Colonic mucosa (tissue), 4 donors: Measurements from ENCODE around the gene ZNF74. TPM values are rescaled to one million over a fixed set of nuclear protein-coding genes. Genes with fewer than 3 reads are reported as not detected.
"Not testable (repeated sequence)": the region's sequence is repeated elsewhere in the genome, so short reads cannot be mapped to it uniquely, and the experiment has no call there.

Experiments used
- DNase-seq: peaks from one replicate; pipeline ENCODE4 v3.0.0-alpha.2; 2020
- H3K27ac ChIP-seq: fragments of 200-600 bp; one replicate; pipeline ENCODE4 v1.8.0; 2021
- H3K27me3 ChIP-seq: fragments of 200-600 bp; one replicate; pipeline ENCODE4 v1.8.0; 2021
- H3K36me3 ChIP-seq: fragments of 200-600 bp; one replicate; pipeline ENCODE4 v1.8.0; 2021
- H3K4me1 ChIP-seq: fragments of 200-600 bp; one replicate; pipeline ENCODE4 v1.8.0; 2021; ENCODE audit warnings: mild to moderate bottlenecking
- H3K4me3 ChIP-seq: fragments of 200-600 bp; one replicate; pipeline ENCODE4 v1.8.0; 2021
- H3K9ac ChIP-seq, 2 donors: one replicate each; pipeline ENCODE4 v1.7.0; 2013; ENCODE audit warnings: control low read depth in 2 of 2, low read depth in 2 of 2, low read length in 2 of 2
- H3K9me3 ChIP-seq: fragments of 200-600 bp; one replicate; pipeline ENCODE4 v1.8.0; 2021
- intact Hi-C: fragments of 100-400 bp; cut with DNase I; formaldehyde crosslinking; loops from one replicate; pipeline ENCODE4 v1.14.1; 2022
- total RNA-seq, 2 donors: library from RNA; stranded (reverse); fragmentation: NEBNext Ultra II Directional in 1 of 2; extraction: Animal tissue kit (Norgen Biotek cat#: 25700) in 1 of 2; gene quantifications; one replicate each; pipeline ENCODE4 v1.2.1, GENCODE V29; 2021
- donor health status: healthy.
- donor health status: DM: no; HTN: no; CAD: no.
- donor health status: DM: no; HTN: no; CAD: no.

ZNF74 gene
- total RNA-seq, 2 donors from 2014 or later = 6.2 to 7.8 TPM

DNA sequence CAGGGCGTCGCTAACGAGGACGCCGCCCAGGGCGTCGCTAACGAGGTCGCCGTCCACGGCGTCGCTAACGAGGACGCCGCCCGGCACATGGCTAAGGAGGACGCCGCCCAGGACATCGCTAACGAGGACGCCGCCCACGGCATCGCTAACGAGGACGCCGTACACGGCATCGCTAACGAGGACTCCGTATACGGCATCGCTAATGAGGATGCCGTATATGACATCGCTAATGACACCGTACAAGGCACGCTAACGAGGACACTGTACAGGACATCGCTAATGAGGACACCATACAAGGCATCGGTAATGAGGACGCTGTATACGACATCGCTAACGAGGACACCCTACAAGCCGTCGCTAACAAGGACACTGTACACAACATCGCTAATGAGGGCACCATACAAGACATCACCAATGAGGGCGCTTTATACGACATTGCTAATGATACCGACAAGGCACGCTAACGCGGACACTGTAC lies 32.2 kb upstream of the ZNF74 start:
- H3K36me3 ChIP-seq, DNase-seq: not testable (repeated sequence)

DNA sequence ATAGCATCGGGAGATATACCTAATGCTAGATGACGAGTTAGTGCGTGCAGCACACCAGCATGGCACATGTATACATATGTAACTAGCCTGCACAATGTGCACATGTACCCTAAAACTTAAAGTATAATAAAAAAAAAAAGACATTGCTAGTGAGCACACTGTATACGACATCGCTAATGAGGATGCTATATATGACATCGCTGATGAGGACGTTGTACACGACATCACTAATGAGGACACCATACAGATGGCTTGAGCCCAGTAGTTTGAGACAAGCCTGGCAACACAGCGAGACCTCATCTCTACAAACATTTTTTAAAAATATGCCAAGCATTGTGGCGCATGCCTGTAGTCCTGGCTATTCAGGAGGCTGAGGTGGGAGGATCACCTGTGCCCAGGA lies 31.5 kb upstream of the ZNF74 start:
- intact Hi-C loops, H3K9ac ChIP-seq, H3K4me3 ChIP-seq, DNase-seq, H3K36me3 ChIP-seq, H3K27me3 ChIP-seq, H3K4me1 ChIP-seq, H3K27ac ChIP-seq, H3K9me3 ChIP-seq: not testable (repeated sequence)

More for the DNA sequence above, 32.2 kb upstream of the ZNF74 start:
- H3K4me3 ChIP-seq, H3K9me3 ChIP-seq, H3K27ac ChIP-seq, H3K9ac ChIP-seq, intact Hi-C loops, H3K27me3 ChIP-seq, H3K4me1 ChIP-seq: not testable (repeated sequence)

DNA sequence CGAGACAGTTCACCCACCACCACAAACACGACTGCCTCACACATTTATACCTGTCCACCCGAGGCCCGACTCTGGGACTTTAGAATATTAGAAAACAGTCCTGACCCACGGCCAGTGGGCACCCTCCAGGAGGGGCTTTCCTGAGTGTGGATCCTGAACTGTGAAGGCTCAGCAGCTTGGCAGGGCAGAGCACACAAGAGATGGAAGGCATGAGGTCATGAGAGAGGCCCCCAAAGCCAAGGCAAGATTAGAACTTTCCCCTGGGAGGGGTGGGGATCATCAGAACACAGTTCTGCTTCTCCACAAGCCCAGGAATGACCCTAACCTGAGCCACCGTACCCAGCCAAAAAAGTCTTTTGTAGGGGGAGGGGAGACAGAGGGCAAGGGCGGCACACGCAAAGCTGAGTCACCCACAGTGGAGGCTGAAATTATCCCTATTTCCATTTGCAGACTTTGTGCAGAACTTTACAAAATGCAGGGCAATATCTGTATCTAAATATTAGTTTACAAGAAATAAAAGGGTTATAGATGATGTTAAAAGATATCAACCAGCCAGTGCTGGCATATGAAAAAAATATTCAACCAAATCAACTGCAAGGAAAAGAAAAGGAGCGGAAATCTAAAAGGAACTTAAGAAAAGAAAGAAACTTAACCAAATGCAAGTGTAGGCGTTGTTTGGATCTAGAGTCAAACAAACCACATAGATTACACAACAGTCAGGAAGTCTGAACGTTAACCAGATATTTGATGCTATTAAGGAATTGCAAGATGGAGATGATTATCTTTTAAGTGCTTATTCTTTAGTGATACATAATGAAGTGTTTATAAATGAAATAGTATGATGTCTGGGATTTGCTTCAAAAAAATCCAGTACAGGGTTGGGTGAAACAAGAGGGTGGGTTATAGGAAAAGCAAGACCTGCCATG lies 29.4 kb upstream of the ZNF74 start:
- H3K36me3 ChIP-seq, intact Hi-C loops, H3K4me1 ChIP-seq, H3K27ac ChIP-seq, H3K4me3 ChIP-seq, H3K9me3 ChIP-seq, H3K27me3 ChIP-seq, H3K9ac ChIP-seq, DNase-seq: not testable (repeated sequence)

DNA sequence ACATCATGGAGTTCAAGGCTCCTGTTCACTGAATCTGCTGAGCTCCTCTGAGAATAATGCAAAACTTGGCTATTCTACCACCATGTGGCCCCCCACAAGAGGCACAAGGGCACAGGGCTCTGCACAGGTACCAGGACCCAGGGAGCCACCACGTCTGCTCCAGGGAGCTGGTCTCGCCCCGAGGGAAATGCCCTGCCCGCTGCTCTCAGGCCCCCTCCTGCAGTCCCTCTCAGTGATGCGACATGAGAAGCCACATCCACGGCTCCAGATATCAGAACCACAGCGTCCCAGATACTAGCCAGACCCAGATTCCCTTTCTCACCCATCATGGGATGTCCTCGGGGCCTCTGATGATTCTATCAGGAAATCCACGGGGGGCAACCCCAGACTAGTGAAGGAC lies 27.1 kb upstream of the ZNF74 start:
- DNase-seq, H3K36me3 ChIP-seq, H3K27me3 ChIP-seq, H3K4me3 ChIP-seq, intact Hi-C loops, H3K27ac ChIP-seq, H3K4me1 ChIP-seq, H3K9me3 ChIP-seq, H3K9ac ChIP-seq: not testable (repeated sequence)

DNA sequence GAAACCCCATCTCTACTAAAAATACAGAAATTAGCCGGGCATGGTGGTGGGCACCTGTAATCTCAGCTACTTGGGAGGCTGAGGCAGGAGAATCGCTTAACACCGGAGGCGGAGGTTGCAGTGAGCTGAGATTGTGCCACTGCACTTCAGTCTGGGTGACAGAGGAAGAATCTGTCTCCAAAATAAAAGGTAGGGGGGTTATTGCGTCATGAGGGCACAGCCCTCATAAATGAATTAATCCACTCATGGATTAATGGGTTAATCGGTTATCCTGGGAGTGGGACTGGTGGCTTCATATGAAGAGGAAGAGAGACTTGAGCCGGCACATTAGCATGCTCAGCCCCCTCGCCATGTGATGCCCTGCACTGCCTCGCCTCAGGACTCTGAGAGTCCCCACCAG lies 25.1 kb upstream of the ZNF74 start:
- intact Hi-C loops, H3K9ac ChIP-seq, H3K4me1 ChIP-seq, H3K27me3 ChIP-seq, H3K27ac ChIP-seq, H3K4me3 ChIP-seq, H3K36me3 ChIP-seq, H3K9me3 ChIP-seq, DNase-seq: not testable (repeated sequence)

DNA sequence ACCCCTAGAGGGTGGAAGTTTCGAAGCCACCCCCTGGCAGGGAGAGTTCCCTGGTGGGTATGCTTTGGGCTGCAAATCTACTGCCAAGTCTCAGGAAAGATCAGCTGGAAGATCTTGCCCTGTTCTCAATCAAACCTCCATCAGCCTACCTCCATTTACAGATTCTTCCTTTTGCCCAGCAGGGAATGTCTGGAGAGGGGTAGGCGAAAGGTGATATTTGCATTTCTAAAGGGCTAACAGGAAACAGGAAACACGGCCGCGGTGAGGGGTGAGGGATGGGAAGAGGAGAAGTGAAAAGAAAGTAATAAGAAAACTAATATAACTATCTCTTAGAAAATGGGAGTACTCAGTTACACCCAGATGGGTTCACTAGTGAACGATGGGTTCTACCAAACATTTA lies 22.3 kb upstream of the ZNF74 start:
- H3K36me3 ChIP-seq, H3K9ac ChIP-seq, intact Hi-C loops, H3K9me3 ChIP-seq, H3K27me3 ChIP-seq, H3K4me3 ChIP-seq, H3K4me1 ChIP-seq, DNase-seq, H3K27ac ChIP-seq: not testable (repeated sequence)

DNA sequence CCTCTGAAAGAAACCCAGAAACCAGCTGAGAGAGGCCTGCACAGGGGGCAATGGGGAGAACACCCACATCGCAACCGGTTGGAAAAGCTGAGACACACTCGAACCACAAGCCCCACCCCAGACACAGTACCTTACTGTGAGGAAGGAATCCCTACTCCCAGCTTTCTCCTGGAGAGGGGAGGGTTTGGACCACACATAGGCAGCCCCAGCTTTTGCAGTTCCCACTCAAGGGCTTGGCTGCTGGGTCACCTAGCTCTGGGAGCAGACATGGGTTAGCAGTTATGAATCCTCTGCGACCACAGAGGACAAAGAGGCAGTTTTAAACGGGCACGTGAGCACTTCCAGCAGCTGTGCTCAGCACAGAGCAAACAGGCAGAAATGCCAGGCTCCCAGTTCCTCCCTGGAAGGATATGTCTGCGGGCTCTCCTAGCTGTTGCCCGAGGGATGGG lies 21.5 kb upstream of the ZNF74 start:
- H3K9me3 ChIP-seq, H3K27ac ChIP-seq, DNase-seq, intact Hi-C loops, H3K36me3 ChIP-seq, H3K9ac ChIP-seq, H3K27me3 ChIP-seq, H3K4me3 ChIP-seq, H3K4me1 ChIP-seq: not testable (repeated sequence)

DNA sequence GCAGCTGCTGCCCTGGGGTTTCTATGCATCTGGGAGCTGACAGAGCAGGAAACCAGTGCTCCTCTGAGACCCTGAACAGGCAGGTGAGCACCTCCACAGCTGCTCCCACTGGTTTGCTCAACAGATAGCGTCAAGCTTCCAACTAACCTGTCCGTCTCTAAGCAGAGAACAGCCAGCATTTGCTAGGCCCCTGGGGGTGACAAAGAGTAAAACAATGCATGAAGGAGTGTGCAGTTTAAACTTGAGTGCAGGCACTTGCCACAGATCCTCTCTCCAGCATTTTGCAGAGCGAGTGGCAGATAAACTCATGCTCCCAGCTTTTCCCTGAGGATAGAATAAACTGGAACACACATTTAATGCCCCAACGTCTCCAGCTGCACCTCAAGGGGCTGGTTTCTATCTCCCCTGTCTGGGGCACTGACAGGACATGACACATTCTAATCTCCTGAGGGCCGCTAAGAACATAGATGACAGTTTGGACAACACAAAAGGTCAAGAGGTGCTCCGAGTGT lies 20.7 kb upstream of the ZNF74 start:
- H3K4me3 ChIP-seq, H3K4me1 ChIP-seq, H3K36me3 ChIP-seq, intact Hi-C loops, H3K9ac ChIP-seq, H3K27ac ChIP-seq, DNase-seq, H3K9me3 ChIP-seq, H3K27me3 ChIP-seq: not testable (repeated sequence)

DNA sequence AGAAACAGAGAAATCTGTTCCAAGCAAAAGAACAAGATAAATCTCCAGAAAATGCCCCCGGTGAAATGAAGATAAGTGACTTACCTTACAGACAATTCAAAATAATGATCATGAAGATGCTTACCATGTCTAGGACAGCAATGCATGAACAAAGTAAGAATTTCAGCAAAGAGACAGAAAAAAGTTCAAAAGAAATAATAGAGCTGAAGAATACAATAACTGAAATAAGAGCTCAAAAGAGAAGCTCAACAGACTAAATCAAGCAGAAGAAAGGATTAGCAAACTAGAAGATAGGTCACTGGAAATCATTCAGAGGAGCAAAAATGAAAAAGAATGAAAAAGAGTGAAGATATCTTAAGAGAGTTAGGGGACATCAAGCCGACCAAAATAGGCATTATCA lies 19.8 kb upstream of the ZNF74 start:
- H3K36me3 ChIP-seq, H3K27me3 ChIP-seq, H3K4me1 ChIP-seq, intact Hi-C loops, H3K9ac ChIP-seq, H3K27ac ChIP-seq, H3K4me3 ChIP-seq, H3K9me3 ChIP-seq, DNase-seq: not testable (repeated sequence)

DNA sequence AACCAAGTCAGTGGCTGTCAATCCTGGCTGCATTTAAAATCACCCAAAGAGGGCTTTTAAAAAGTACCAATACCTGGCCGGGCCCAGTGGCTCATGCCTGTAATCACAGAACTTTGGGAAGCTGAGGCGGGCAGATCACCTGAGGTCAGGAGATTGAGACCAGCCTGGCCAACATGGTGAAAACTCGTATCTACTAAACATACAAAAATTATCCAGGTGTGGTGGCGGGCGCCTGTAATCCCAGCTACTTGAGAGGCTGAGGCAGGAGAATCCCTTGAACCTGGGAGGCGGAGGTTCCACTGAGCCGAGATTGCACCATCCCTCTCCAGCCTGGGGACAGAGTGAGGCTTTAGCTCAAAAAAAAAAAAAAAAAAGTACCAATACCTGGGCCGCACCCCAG lies 17.7 kb upstream of the ZNF74 start:
- H3K9me3 ChIP-seq, intact Hi-C loops, H3K27ac ChIP-seq, H3K4me1 ChIP-seq, H3K36me3 ChIP-seq, H3K27me3 ChIP-seq, DNase-seq, H3K9ac ChIP-seq, H3K4me3 ChIP-seq: not testable (repeated sequence)

DNA sequence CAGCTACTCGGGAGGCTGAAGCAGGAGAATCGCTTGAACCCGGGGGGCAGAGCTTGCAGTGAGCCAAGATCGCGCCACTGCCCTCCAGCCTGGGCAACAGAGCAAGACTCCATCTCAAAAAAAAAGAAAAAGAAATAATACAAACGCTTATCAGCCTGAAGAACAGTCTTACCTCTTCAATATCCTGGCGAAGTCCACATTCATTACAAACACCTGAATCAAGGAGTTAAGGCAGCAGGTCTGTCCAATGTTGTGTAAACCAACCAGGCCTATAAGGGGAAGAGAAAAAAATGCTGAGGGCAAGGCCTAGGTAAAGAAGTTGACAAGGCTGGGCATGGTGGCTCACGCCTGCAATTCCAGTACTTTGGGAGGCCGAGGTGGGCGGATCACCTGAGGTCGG lies 17.0 kb upstream of the ZNF74 start:
- H3K27ac ChIP-seq, DNase-seq, H3K27me3 ChIP-seq, H3K9me3 ChIP-seq, H3K9ac ChIP-seq, H3K36me3 ChIP-seq, H3K4me1 ChIP-seq, H3K4me3 ChIP-seq, intact Hi-C loops: not testable (repeated sequence)
